Urothelium cell line (cell line): ENCODE measurements around the gene ME1.
"Not testable (repeated sequence)": the region's sequence is repeated elsewhere in the genome, so short reads cannot be mapped to it uniquely, and the experiment has no call there.

Experiments used
- DNase-seq: peaks from one replicate; pipeline ENCODE4 v3.0.0; 2011; ENCODE audit warnings: low spot score, mixed read lengths
- FAIRE-seq: peaks from 2 replicates; lab custom pipeline; 2011; peaks lifted over from hg19 to GRCh38; lab: Jason Lieb, UNC

The ME1 gene

DNA sequence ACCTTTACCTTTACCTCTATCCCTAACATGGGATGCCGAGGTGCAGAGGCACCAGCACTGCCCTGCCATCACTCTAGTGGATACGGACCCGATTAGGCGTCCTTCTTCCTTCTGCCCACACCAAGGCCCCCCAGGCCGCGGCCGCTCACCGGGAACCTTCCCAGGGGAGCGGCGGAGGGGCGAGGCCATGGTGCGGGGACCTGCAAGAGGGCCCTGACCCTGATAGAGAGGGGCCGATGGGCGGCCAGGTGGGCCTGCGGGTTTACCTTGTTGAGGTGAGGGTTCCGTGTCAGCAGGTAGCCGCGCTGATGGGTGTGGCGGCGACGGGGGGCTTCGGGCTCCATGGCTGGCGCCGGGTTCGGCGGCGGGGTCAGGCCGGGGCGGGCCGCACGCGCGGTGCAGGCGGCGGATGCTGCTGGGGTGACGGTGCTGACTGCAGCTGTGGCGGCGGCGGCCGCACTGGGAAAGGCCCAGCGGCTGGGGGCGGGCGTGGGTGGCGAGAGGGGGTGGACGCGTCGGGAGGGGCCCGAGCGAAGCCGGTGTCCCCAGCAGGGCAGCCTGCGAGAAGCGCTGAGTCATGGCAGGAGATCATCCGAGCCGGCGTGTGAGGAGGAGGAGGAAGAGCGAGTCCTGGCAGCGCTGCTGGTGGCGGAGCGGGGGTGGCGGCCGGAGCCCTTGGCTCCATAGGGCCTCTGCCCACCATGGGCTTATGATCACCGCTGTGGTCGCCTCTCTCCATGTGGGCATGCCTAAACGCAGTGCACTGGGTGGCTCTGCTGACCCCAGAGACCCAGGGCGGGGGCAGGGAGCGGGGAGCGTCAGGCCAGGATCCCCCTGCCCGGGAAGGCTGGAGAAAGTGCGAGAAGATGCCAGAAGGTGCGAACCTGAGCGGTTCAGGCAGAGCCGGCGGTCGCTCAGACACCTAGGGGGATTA, at the start of gene ME1:
Gene ME1, minus strand, starts transcription at position 441 of the 934 bp plus-strand sequence. Its CDS starts 97 bp downstream, at position 344.
- DNase-seq = peak; percentile 82

DNA sequence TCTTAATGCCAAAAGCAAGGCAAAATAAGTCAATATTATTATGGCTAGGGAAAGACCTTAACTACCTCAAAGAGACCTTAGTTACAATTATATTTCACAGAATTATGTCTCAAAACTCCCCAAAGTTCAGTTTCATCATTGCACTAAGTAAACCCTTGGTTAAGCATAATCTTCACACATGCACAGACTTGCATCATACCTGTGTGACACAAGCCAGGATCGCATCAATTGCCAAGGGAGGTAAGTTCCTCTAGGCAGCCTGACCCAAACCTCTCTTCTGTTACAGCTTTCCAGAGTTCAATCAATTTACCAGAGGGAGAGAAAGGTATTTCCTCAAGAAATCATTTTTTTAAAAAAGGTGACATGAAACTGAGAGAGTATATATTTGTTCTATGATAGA, 49.6 kb upstream of the ME1 start:
- no peak for FAIRE-seq

More for the DNA sequence above, at the start of gene ME1:
- no peak for FAIRE-seq

GRCh38 chr6:83479389-83479788, 48.5 kb upstream of the ME1 start:
- FAIRE-seq (no peak), DNase-seq (no peak)

More for the DNA sequence above, 49.6 kb upstream of the ME1 start:
- no peak for DNase-seq

DNA sequence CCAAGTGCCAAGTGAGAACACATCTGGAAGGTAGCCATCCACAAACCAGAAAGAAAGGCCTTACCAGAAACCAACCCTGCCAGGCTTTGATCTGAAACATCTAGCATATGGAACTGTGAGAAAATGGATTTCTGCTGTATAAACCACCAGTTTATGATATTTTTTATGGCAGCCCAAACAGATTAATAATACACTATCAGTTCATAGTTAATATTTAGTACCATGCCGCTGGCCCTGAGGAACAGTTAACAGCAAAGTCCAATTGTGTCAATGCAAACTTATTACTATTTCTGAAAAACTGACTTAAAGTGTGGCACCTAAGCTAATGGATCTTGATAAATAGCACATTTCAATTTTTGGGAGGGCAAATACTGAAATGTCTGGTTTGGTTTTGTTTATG, 46.1 kb upstream of the ME1 start:
- FAIRE-seq = no peak

DNA sequence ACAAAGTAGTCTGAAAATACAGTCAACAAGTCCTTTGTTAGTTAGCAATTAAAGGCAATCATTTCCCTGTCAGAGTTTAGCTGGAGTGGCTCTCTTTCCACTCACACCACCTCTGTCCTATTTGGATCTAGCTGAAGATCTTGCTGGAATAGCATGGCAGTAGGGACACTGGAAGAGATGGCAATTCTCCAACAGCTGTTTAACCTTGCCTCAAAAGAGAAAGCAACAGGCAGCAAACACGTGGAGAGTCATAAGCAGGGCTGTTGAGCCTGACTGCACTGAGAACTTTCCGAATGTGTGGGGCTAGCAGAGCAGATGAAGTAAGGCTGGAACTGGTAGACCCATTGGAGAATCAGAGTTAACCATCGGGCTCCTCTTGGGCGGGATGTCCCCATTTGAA, 43.5 kb upstream of the ME1 start:
- DNase-seq = no peak

More for the DNA sequence above, 46.1 kb upstream of the ME1 start:
- DNase-seq = no peak

GRCh38 chr6:83472767-83473166, 41.9 kb upstream of the ME1 start:
- DNase-seq = no peak

More for the DNA sequence above, 43.5 kb upstream of the ME1 start:
- no peak for FAIRE-seq

GRCh38 chr6:83470587-83470986, 39.7 kb upstream of the ME1 start:
- DNase-seq (no peak), FAIRE-seq (no peak)

More at GRCh38 chr6:83472767-83473166, 41.9 kb upstream of the ME1 start:
- FAIRE-seq = no peak

DNA sequence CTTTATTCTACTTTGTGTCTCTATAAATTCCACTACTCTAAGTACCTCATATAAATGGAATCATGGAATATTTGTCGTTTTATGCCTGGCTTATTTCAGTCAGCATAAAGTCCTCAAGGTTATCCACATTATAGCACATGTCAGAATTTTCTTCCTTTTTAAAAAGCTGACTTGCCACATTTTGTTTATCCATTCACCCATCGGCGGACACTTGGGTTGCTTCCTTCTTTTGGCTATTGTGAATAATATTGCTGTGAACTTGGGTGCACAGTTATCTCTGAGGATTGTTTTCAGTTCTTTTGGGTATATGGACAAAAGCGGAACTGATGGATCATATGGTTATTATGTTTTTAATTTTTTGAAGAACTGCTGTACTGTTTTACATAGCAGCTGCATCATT, 39.1 kb upstream of the ME1 start:
- FAIRE-seq (no peak), DNase-seq (no peak)

- FAIRE-seq = no peak
- no peak for DNase-seq
These were observed 36.8 kb upstream of the ME1 start for GRCh38 chr6:83467620-83468036.

GRCh38 chr6:83466328-83466727, 35.5 kb upstream of the ME1 start:
- no peak for DNase-seq
- no peak for FAIRE-seq

GRCh38 chr6:83464381-83465140, 33.7 kb upstream of the ME1 start:
- no peak for DNase-seq
- FAIRE-seq = no peak

GRCh38 chr6:83463886-83464285, 33.0 kb upstream of the ME1 start:
- FAIRE-seq (no peak), DNase-seq (no peak)

GRCh38 chr6:83462524-83462923, 31.7 kb upstream of the ME1 start:
- no peak for FAIRE-seq

GRCh38 chr6:83461438-83461837, 30.6 kb upstream of the ME1 start:
- FAIRE-seq (no peak), DNase-seq (no peak)

More at GRCh38 chr6:83462524-83462923, 31.7 kb upstream of the ME1 start:
- DNase-seq = no peak

- DNase-seq (no peak), FAIRE-seq (no peak)
These were observed 28.8 kb upstream of the ME1 start for GRCh38 chr6:83459663-83460062.

GRCh38 chr6:83450015-83450414, 19.2 kb upstream of the ME1 start:
- DNase-seq, FAIRE-seq: not testable (repeated sequence)

- not testable (repeated sequence) for FAIRE-seq, DNase-seq
These were observed 13.3 kb upstream of the ME1 start for GRCh38 chr6:83444086-83444699.

DNA sequence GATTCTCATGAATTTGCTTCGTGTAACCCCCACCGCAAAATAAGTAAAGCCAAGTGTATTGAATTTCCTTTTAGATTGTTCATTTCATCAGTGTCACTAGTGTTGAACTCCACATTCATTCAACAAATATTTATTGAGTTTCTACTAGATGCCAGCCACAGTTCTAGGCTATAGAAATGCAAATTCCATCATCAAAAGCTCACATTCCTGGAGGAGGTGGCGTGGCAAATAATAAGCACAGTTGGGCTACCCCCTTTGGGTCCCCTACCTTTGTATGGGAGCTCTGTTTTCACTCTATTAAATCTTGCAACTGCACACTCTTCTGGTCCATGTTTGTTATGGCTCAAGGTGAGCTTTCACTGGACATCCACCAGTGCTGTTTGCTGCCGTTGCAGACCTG, 12.7 kb upstream of the ME1 start:
- FAIRE-seq = no peak

GRCh38 chr6:83442752-83443151, 11.9 kb upstream of the ME1 start:
- DNase-seq (no peak), FAIRE-seq (no peak)

More for the DNA sequence above, 12.7 kb upstream of the ME1 start:
- DNase-seq = no peak

DNA sequence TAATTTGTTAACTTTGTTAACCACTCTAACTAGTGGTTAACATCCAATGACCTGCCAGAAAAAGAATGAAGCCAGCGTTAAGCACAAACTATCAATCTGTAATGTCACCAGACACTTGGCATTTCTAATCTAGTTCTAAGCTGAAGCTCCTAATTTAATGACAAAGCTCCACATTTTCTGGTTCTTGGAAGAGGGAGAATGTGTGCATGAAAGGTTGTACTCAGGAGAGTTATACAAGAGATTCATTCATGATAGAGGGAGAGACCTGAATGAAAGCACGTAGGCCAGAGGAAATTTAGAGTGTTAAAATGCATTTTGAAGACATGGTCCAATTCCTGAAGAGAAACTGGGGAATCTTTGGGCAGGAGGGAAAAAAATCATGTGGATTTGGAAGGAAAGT, 8.3 kb upstream of the ME1 start:
- DNase-seq (no peak), FAIRE-seq (no peak)

- DNase-seq = no peak
- FAIRE-seq = no peak
These were observed 5.8 kb upstream of the ME1 start for GRCh38 chr6:83436674-83437073.
